ENCODE measurements around the gene GPX4. TPM values are rescaled to one million over a fixed set of nuclear protein-coding genes. Genes with fewer than 3 reads are reported as not detected.

Gene GPX4
- total RNA-seq, 4 donors from 2014 or later, result 338 to 386 (median 375) TPM

GRCh38 chr19:1136201-1136600 is 32.4 kb downstream of the GPX4 start:
- Histone ChIP-seq H3K27ac (replicated peaks in 1 of 4) (peak overlapping the region; percentile 60 to 94 (median 67)), H3K9me3 (no peaks in the 10 kb centered on the region), H3K4me3 (no peak overlapping the region), H3K27me3 (no peaks in the 10 kb centered on the region), H3K4me1 (peaks cover 44 to 59% (median 57%) of the 10 kb centered on the region in 4 donors), H3K36me3 (peaks cover 0 to 35% (median 18%) of the 10 kb centered on the region in 4 donors)
- no peak for TF ChIP-seq POLR2A (IDR thresholded peaks at IDR 0.05; ENCODE audit: low read depth)
- TF ChIP-seq POLR2AphosphoS5 (IDR thresholded peaks at IDR 0.05), result no peak
- no peak for DNase-seq (ENCODE audit: extremely low spot score)
- intact Hi-C loops (cut with DNase I), result no loop called here
- 48% methylated on average over 5 of the region's 12 CpGs for WGBS

- Histone ChIP-seq H3K36me3 (peaks cover 0 to 35% (median 20%) of the 10 kb centered on the region in 4 donors), H3K27ac (replicated peaks in 1 of 4) (peak overlapping the region; percentile 60 to 94 (median 67)), H3K27me3 (no peaks in the 10 kb centered on the region), H3K4me3 (no peak overlapping the region), H3K4me1 (peaks cover 39 to 53% (median 51%) of the 10 kb centered on the region in 4 donors), H3K9me3 (no peaks in the 10 kb centered on the region)
- intact Hi-C loops (cut with DNase I), result no loop called here
- 74% methylated on average over 17 of the region's 25 CpGs for WGBS
- TF ChIP-seq POLR2A (IDR thresholded peaks at IDR 0.05; ENCODE audit: low read depth), result no peak
- TF ChIP-seq EP300 (IDR thresholded peaks at IDR 0.05), result peak; percentile 34
- DNase-seq (ENCODE audit: extremely low spot score), result no peak
Measured at GRCh38 chr19:1136621-1137317, 33.0 kb downstream of the GPX4 start.

GRCh38 chr19:1138121-1138520 is 34.3 kb downstream of the GPX4 start:
- Histone ChIP-seq H3K27me3 (no peaks in the 10 kb centered on the region), H3K27ac (replicated peaks in 1 of 4) (no peak overlapping the region), H3K36me3 (peaks cover 7 to 43% (median 24%) of the 10 kb centered on the region in 4 donors), H3K4me3 (no peak overlapping the region), H3K9me3 (no peaks in the 10 kb centered on the region), H3K4me1 (peaks cover 29 to 40% (median 38%) of the 10 kb centered on the region in 4 donors)
- WGBS, result 85% methylated on average over 9 of the region's 11 CpGs
- intact Hi-C loops (cut with DNase I), result no loop called here
- TF ChIP-seq CTCF (IDR thresholded peaks at IDR 0.05) (no peak), POLR2A (IDR thresholded peaks at IDR 0.05; ENCODE audit: low read depth) (no peak), EP300 (IDR thresholded peaks at IDR 0.05) (no peak), POLR2AphosphoS5 (IDR thresholded peaks at IDR 0.05) (no peak)
- DNase-seq (ENCODE audit: extremely low spot score), result no peak

- DNase-seq (ENCODE audit: extremely low spot score), result no peak
- WGBS, result 91% methylated on average over 14 of the region's 15 CpGs
- Histone ChIP-seq H3K27ac (replicated peaks in 1 of 4) (no peak overlapping the region), H3K27me3 (no peaks in the 10 kb centered on the region), H3K4me3 (no peak overlapping the region), H3K4me1 (peaks cover 24 to 30% (median 29%) of the 10 kb centered on the region in 4 donors), H3K36me3 (peaks cover 10 to 53% (median 34%) of the 10 kb centered on the region in 4 donors), H3K9me3 (no peaks in the 10 kb centered on the region)
- TF ChIP-seq EP300 (IDR thresholded peaks at IDR 0.05), result no peak
- no peak for TF ChIP-seq CTCF (IDR thresholded peaks at IDR 0.05)
- no peak for TF ChIP-seq POLR2A (IDR thresholded peaks at IDR 0.05; ENCODE audit: low read depth)
- no peak for TF ChIP-seq POLR2AphosphoS5 (IDR thresholded peaks at IDR 0.05)
- intact Hi-C loops (cut with DNase I), result no loop called here
Measured at GRCh38 chr19:1139126-1139525, 35.3 kb downstream of the GPX4 start.

- no peaks in the 10 kb centered on the region for H3K9me3 ChIP-seq
- H3K27ac ChIP-seq (replicated peaks in 1 of 4), result no peak overlapping the region
- H3K36me3 ChIP-seq, result peaks cover 10 to 58% (median 40%) of the 10 kb centered on the region in 4 donors
- peaks cover 15 to 17% (median 16%) of the 10 kb centered on the region in 4 donors for H3K4me1 ChIP-seq
- no peak overlapping the region for H3K4me3 ChIP-seq
- DNase-seq (ENCODE audit: extremely low spot score), result no peak
- WGBS, result 93% methylated on average over 38 of the region's 39 CpGs
- TF ChIP-seq POLR2AphosphoS5 (IDR thresholded peaks at IDR 0.05), result no peak
- H3K27me3 ChIP-seq, result no peaks in the 10 kb centered on the region
- intact Hi-C loops (cut with DNase I), result no loop called here
Measured at GRCh38 chr19:1140272-1141027, 36.7 kb downstream of the GPX4 start.

- Histone ChIP-seq H3K27ac (replicated peaks in 1 of 4) (no peak overlapping the region), H3K4me3 (no peak overlapping the region), H3K4me1 (peaks cover 0 to 2% (median 1%) of the 10 kb centered on the region in 4 donors), H3K9me3 (no peaks in the 10 kb centered on the region), H3K27me3 (no peaks in the 10 kb centered on the region), H3K36me3 (peaks cover 10 to 63% (median 54%) of the 10 kb centered on the region in 4 donors)
- intact Hi-C loops (cut with DNase I), result no loop called here
- 77% methylated on average over 5 of the region's 5 CpGs for WGBS
- no peak for DNase-seq (ENCODE audit: extremely low spot score)
- TF ChIP-seq POLR2A (IDR thresholded peaks at IDR 0.05; ENCODE audit: low read depth) (no peak), POLR2AphosphoS5 (IDR thresholded peaks at IDR 0.05) (no peak)
Measured at GRCh38 chr19:1141944-1142343, 38.1 kb downstream of the GPX4 start.
